Measurements from ENCODE around the gene OBP2B.
"Not testable (repeated sequence)": the region's sequence is repeated elsewhere in the genome, so short reads cannot be mapped to it uniquely, and the experiment has no call there.

Gene OBP2B

GRCh38 chr9:133210609-133211008, 1.6 kb upstream of the OBP2B start:
- no peak overlapping the region for H3K4me3 ChIP-seq (replicated peaks in 1 of 2; ENCODE audit: low read depth in 2 of 2, low read length in 2 of 2)
- no peak for TF ChIP-seq CTCF (IDR thresholded peaks at IDR 0.05; ENCODE audit: low read depth, low read length)
- DNase-seq (ENCODE audit: low read depth in 2 of 2) = no peak

GRCh38 chr9:133210202-133210532, 1.1 kb upstream of the OBP2B start:
- H3K4me3 ChIP-seq (replicated peaks in 1 of 2; ENCODE audit: low read depth in 2 of 2, low read length in 2 of 2) = no peak overlapping the region
- DNase-seq (ENCODE audit: low read depth in 2 of 2) = no peak
- no peak for TF ChIP-seq CTCF (IDR thresholded peaks at IDR 0.05; ENCODE audit: low read depth, low read length)

GRCh38 chr9:133209327-133210201, 514 bp upstream of the OBP2B start:
- H3K4me3 ChIP-seq (replicated peaks in 1 of 2; ENCODE audit: low read depth in 2 of 2, low read length in 2 of 2); DNase-seq (ENCODE audit: low read depth in 2 of 2): not testable (repeated sequence)

- DNase-seq (ENCODE audit: low read depth in 2 of 2); H3K4me3 ChIP-seq (replicated peaks in 1 of 2; ENCODE audit: low read depth in 2 of 2, low read length in 2 of 2): not testable (repeated sequence)
These were observed 725 bp downstream of the OBP2B start for GRCh38 chr9:133208171-133208879.

- TF ChIP-seq CTCF (IDR thresholded peaks at IDR 0.05; ENCODE audit: low read depth, low read length) = no peak
- no peak for DNase-seq (ENCODE audit: low read depth in 2 of 2)
- no peak overlapping the region for H3K4me3 ChIP-seq (replicated peaks in 1 of 2; ENCODE audit: low read depth in 2 of 2, low read length in 2 of 2)
These were observed 1.4 kb downstream of the OBP2B start for GRCh38 chr9:133207540-133208170.

GRCh38 chr9:133207021-133207531, 2.0 kb downstream of the OBP2B start:
- H3K4me3 ChIP-seq (replicated peaks in 1 of 2; ENCODE audit: low read depth in 2 of 2, low read length in 2 of 2) = no peak overlapping the region
- TF ChIP-seq CTCF (IDR thresholded peaks at IDR 0.05; ENCODE audit: low read depth, low read length) = no peak
- DNase-seq (ENCODE audit: low read depth in 2 of 2) = no peak

- DNase-seq (ENCODE audit: low read depth in 2 of 2) = no peak
- TF ChIP-seq CTCF (IDR thresholded peaks at IDR 0.05; ENCODE audit: low read depth, low read length) = no peak
- H3K4me3 ChIP-seq (replicated peaks in 1 of 2; ENCODE audit: low read depth in 2 of 2, low read length in 2 of 2) = no peak overlapping the region
These were observed 2.8 kb downstream of the OBP2B start for GRCh38 chr9:133205996-133206931.

GRCh38 chr9:133205481-133205887, 3.6 kb downstream of the OBP2B start:
- H3K4me3 ChIP-seq (replicated peaks in 1 of 2; ENCODE audit: low read depth in 2 of 2, low read length in 2 of 2); DNase-seq (ENCODE audit: low read depth in 2 of 2): not testable (repeated sequence)
